Omental fat pad (tissue), 4 donors: ENCODE measurements around the gene ZP2. TPM values are rescaled to one million over a fixed set of nuclear protein-coding genes. Genes with fewer than 3 reads are reported as not detected.

Source experiments
- ATAC-seq: fragments of 150-250 bp; one replicate; pipeline ENCODE4 v1.9.1; 2016; ENCODE audit warnings: mild to moderate bottlenecking, moderate library complexity; ENCODE audit not compliant: low FRiP score
- DNase-seq: peaks from one replicate; pipeline ENCODE4 v3.0.0-alpha.2; 2019; ENCODE audit warnings: low spot score
- total RNA-seq, 4 donors: library from RNA; depleted of rRNA; stranded (reverse); fragments of >200 nt; gene quantifications; one replicate each; pipeline ENCODE4 v1.1.0, GENCODE V29; 2016
- TF ChIP-seq, protein P1 (sequence below), 3 donors: fragments of 450-650 bp; IDR thresholded peaks; one replicate each; pipeline ENCODE4 v1.5.1; 2016 to 2017; ENCODE audit warnings: antibody characterized with exemption in 3 of 3, mild to moderate bottlenecking in 3 of 3, moderate library complexity in 2 of 3

ZP2 gene
- total RNA-seq, 4 donors from 2014 or later, result not detected

DNA sequence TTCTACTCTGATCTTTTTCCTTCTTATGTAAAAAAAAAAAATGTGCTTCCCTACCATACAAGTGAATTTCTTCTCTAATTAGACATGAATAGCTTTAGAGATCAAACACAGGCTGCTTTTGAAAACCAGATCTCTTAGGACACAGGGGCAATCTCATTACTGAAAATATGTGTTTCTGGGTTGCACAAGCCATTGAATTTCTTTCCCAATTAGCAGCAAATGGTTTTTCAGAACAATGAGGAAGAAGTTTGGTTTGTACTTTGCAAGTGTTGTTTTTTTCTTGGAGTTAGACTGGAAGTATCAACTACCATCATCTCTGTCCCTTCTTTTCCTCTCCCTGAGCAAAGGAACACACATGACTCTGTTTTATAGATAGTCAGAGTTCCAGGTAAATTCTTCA, 16.5 kb upstream of the ZP2 start:
- ATAC-seq, result no peak
- TF ChIP-seq, protein P1, sequence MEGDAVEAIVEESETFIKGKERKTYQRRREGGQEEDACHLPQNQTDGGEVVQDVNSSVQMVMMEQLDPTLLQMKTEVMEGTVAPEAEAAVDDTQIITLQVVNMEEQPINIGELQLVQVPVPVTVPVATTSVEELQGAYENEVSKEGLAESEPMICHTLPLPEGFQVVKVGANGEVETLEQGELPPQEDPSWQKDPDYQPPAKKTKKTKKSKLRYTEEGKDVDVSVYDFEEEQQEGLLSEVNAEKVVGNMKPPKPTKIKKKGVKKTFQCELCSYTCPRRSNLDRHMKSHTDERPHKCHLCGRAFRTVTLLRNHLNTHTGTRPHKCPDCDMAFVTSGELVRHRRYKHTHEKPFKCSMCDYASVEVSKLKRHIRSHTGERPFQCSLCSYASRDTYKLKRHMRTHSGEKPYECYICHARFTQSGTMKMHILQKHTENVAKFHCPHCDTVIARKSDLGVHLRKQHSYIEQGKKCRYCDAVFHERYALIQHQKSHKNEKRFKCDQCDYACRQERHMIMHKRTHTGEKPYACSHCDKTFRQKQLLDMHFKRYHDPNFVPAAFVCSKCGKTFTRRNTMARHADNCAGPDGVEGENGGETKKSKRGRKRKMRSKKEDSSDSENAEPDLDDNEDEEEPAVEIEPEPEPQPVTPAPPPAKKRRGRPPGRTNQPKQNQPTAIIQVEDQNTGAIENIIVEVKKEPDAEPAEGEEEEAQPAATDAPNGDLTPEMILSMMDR (IDR thresholded peaks at IDR 0.05), result no peak
- DNase-seq, result no peak

DNA sequence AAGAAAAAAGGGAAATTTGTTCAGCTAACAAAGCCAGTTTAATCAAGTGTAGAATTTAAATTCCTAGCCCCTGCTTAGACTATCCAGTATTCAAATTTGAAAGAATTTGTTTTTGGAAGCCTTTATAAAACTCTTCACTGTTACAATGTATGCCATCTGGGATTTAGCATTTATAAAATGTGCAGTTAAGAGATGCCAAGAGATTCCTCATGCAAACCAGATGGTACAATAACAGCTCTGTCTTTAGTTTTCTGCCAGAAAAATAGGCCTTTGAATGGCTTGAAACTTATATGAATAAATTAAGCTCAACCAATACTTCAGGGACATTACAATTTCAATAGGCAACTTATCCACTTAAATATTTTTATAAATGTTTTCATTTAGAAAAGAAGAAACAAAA, 15.4 kb upstream of the ZP2 start:
- TF ChIP-seq, protein P1 (IDR thresholded peaks at IDR 0.05), result no peak
- ATAC-seq, result no peak
- DNase-seq, result no peak

DNA sequence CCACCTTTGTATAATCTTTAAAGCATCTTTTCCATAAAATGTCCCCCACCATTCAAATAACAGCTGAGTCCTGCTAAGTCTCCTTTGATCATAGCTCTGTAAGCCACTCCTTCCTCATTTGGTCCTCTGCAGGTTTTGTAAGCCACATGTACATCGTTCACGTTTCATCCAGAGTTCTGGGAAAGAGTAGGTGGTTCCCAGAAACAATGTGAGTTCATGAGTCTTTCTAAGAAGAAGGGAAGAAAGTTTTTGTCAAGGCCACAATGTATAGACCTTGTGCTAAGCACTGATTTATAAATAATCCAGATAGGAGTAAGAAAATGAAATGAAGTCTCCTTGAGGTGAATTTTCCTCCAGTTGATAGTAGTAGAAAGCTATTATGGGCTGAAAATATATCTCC, 13.4 kb upstream of the ZP2 start:
- DNase-seq (no peak), ATAC-seq (no peak)
- TF ChIP-seq, protein P1 (IDR thresholded peaks at IDR 0.05), result no peak

DNA sequence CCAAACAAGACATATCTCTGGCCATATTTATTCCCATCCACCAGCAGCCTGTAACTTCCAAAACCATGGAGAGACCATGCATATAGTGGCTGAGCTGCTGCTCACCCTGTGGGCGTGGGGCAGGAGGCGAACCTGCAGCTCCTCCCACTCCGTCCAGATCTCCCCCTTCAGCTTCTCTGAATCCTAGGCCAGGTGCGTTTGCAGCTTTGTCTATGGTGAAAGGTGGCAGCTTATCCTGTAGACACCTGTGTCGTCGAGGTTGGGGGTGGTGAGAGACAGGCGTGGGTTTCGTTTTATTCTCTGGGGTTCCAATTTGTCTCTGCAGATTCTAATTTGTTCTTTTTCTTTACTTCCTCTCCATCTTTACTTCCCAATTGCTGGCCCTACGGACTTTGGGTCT, 12.4 kb upstream of the ZP2 start:
- TF ChIP-seq, protein P1 (IDR thresholded peaks at IDR 0.05), result no peak
- ATAC-seq (no peak), DNase-seq (no peak)

DNA sequence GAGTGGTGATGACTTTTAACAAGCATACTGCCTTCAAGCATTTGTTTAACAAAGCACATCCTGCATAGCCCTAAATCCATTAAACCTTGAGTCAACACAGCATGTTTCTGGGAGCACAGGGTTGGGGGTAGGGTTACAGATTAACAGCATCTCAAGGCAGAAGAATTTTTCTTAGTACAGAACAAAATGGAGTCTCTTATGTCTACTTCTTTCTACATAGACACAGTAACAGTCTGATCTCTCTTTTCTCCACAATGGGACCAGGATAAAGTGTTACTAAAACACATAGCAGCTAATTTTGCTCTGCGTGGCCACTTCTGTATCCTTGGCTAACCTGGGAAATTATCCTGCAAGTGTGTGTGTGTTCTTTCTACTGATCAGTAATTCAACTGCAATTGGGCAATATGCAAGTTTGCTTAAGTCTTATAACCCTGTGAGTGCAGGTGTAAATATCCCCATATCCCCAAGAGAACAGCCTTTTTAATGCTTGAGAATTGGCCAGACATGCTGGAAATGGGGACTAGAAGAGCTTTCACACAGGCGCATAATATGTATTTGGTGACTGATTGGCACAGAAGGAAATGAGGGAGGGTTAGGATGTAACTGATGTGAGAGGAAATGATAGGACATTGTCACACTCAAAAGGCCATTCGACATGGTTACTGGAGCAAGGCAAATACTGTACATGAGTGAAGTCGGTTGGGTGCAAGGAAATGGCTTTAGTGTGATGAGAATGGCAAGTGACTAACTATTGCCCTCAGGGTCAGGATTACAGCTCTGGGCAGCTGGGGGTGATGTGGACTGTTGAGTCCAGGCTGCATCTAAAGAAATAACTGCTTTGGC, 11.3 kb upstream of the ZP2 start:
- ATAC-seq (no peak), DNase-seq (no peak)
- TF ChIP-seq, protein P1 (IDR thresholded peaks at IDR 0.05), result no peak

DNA sequence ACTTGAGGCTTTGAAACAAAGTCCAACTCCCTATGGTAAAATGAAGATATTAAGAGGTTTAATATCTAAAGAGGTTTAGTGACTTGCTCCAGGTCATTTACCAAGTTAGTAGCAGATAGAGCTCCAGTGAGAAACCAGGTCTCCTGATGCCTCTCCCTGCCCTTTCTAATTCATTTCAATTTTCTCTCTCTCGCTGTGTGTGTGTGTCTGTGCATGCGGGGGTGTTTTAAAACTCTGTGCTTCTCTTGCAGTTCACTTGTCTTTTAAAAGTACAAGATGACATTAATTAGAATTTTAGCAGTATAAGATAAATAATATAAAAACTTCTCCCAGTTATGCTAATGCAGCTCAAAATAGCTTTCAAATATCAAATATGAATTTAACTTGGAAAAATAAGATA, 8.2 kb upstream of the ZP2 start:
- TF ChIP-seq, protein P1 (IDR thresholded peaks at IDR 0.05), result no peak
- ATAC-seq, result no peak
- DNase-seq, result no peak

DNA sequence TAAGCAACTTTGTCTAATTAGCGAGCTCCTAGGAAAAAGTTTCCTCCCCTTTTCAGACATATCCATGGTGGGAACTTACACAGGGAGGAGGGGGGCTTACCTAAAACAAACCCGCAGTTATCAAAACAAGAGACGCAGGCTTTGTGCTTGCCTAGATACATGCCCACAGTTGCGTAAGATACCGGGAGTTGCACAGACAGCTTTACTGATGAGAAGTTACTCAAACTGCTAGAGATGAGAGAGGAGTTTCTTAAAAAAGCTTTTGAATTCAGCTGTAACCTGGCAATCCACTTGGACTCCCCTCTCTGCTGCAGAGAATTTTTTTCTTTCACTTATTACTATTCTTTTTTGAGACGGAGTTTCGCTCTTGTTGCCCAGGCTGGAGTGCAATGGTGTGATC, 6.8 kb upstream of the ZP2 start:
- DNase-seq, result no peak
- TF ChIP-seq, protein P1 (IDR thresholded peaks at IDR 0.05), result no peak
- ATAC-seq, result peak; percentile 57
